Astrocyte (in vitro differentiated cells and primary cell): ENCODE results near the gene ADAMTS16. TPM values are rescaled to one million over a fixed set of nuclear protein-coding genes. Genes with fewer than 3 reads are reported as not detected.

Source experiments
- DNase-seq: peaks from one replicate; pipeline ENCODE4 v3.0.0-alpha.2; 2010; ENCODE audit warnings: low read depth
- FAIRE-seq: peaks from 2 replicates; lab custom pipeline; 2011; peaks lifted over from hg19 to GRCh38; lab: Jason Lieb, UNC
- H2AFZ ChIP-seq: 2 replicates; pipeline ENCODE4 v1.6.0; 2012; ENCODE audit warnings: low read depth, low read length, inconsistent platforms
- H3K27ac ChIP-seq: 2 replicates; pipeline ENCODE4 v1.5.1; 2011; ENCODE audit warnings: low read depth, low read length, inconsistent platforms
- H3K27me3 ChIP-seq: 2 replicates; pipeline ENCODE4 v1.6.0; 2011; ENCODE audit warnings: low read length, inconsistent platforms; ENCODE audit not compliant: insufficient read depth
- H3K36me3 ChIP-seq: 2 replicates; pipeline ENCODE4 v1.5.1; 2011; ENCODE audit warnings: low read length, inconsistent platforms; ENCODE audit not compliant: insufficient read depth
- H3K4me1 ChIP-seq: 2 replicates; pipeline ENCODE4 v1.5.1; 2011; ENCODE audit warnings: low read length, inconsistent platforms; ENCODE audit not compliant: insufficient read depth
- H3K4me2 ChIP-seq: 2 replicates; pipeline ENCODE4 v1.6.0; 2012; ENCODE audit warnings: low read length, inconsistent platforms
- H3K4me3 ChIP-seq: 2 replicates; pipeline ENCODE4 v1.5.1; 2011; ENCODE audit warnings: low read depth, mild to moderate bottlenecking, low read length, inconsistent platforms; ENCODE audit not compliant: insufficient read depth
- H3K79me2 ChIP-seq: 2 replicates; pipeline ENCODE4 v1.6.0; 2012; ENCODE audit warnings: mild to moderate bottlenecking, low read length, inconsistent platforms; ENCODE audit not compliant: insufficient read depth
- H3K9ac ChIP-seq: 2 replicates; pipeline ENCODE4 v1.6.0; 2012; ENCODE audit warnings: mild to moderate bottlenecking, low read length, inconsistent platforms
- H3K9me3 ChIP-seq: 2 replicates; pipeline ENCODE4 v1.5.1; 2012; ENCODE audit warnings: low read depth, mild to moderate bottlenecking, low read length, inconsistent platforms; ENCODE audit not compliant: insufficient read depth
- H4K20me1 ChIP-seq: 2 replicates; pipeline ENCODE4 v1.6.0; 2012; ENCODE audit warnings: low read length, inconsistent platforms; ENCODE audit not compliant: insufficient read depth
- H3K27ac Mint-ChIP-seq: one replicate; pipeline ENCODE4 v1.8.0; 2021; ENCODE audit warnings: mild to moderate bottlenecking, mixed read lengths; ENCODE audit not compliant: unreplicated experiment
- H3K27me3 Mint-ChIP-seq: one replicate; pipeline ENCODE4 v1.8.0; 2021; ENCODE audit warnings: low read depth, mixed read lengths; ENCODE audit not compliant: unreplicated experiment
- H3K36me3 Mint-ChIP-seq: one replicate; pipeline ENCODE4 v1.8.0; 2021; ENCODE audit warnings: low read depth, mixed read lengths; ENCODE audit not compliant: unreplicated experiment
- H3K4me1 Mint-ChIP-seq: one replicate; pipeline ENCODE4 v1.8.0; 2021; ENCODE audit warnings: low read depth, mixed read lengths; ENCODE audit not compliant: unreplicated experiment
- H3K4me3 Mint-ChIP-seq: one replicate; pipeline ENCODE4 v1.8.0; 2021; ENCODE audit warnings: mild to moderate bottlenecking, moderate library complexity, mixed read lengths; ENCODE audit not compliant: unreplicated experiment
- H3K9me3 Mint-ChIP-seq: one replicate; pipeline ENCODE4 v1.8.0; 2021; ENCODE audit warnings: mild to moderate bottlenecking, mixed read lengths; ENCODE audit not compliant: unreplicated experiment
- CTCF ChIP-seq: IDR thresholded peaks from 2 replicates; pipeline ENCODE4 v1.5.1; 2011; ENCODE audit warnings: low read depth, mild to moderate bottlenecking, inconsistent platforms, low read length, moderate library complexity; ENCODE audit not compliant: insufficient read depth
- EZH2 ChIP-seq: IDR thresholded peaks from 2 replicates; pipeline ENCODE4 v1.6.1; 2012; ENCODE audit warnings: mild to moderate bottlenecking, low read length, inconsistent platforms; ENCODE audit not compliant: insufficient read depth
- total RNA-seq: library from RNA; stranded (reverse); gene quantifications from 2 replicates; pipeline ENCODE4 v1.2.1, GENCODE V29; 2021

ADAMTS16 gene
- total RNA-seq, 1 donor from 2014 or later: 5.7 TPM

GRCh38 chr5:5218396-5218795, 78.3 kb downstream of the ADAMTS16 start:
- Histone ChIP-seq H3K79me2 (peaks cover 3% of the 10 kb centered on the region), H3K9ac (no peak overlapping the region), H3K4me2 (no peak overlapping the region), H3K4me1 (peaks cover 12% of the 10 kb centered on the region), H3K36me3 (peaks cover 6% of the 10 kb centered on the region), H2AFZ (no peak overlapping the region), H3K27ac (no peak overlapping the region), H3K4me3 (no peak overlapping the region), H3K27me3 (no peaks in the 10 kb centered on the region), H4K20me1 (no peaks in the 10 kb centered on the region), H3K9me3 (no peaks in the 10 kb centered on the region)
- Mint-ChIP-seq H3K9me3 (no peaks in the 10 kb centered on the region), H3K4me3 (no peak overlapping the region), H3K27me3 (no peaks in the 10 kb centered on the region), H3K4me1 (peaks cover 15% of the 10 kb centered on the region), H3K27ac (no peak overlapping the region), H3K36me3 (no peaks in the 10 kb centered on the region)
- DNase-seq (no peak), FAIRE-seq (no peak)
- TF ChIP-seq CTCF: no peak
- TF ChIP-seq EZH2: no peak

- peaks cover 3% of the 10 kb centered on the region for H3K79me2 ChIP-seq
- no peak overlapping the region for H3K27ac ChIP-seq
- Mint-ChIP-seq H3K4me3 (no peak overlapping the region), H3K9me3 (no peaks in the 10 kb centered on the region), H3K27ac (no peak overlapping the region), H3K27me3 (no peaks in the 10 kb centered on the region), H3K36me3 (no peaks in the 10 kb centered on the region), H3K4me1 (peaks cover 15% of the 10 kb centered on the region)
- H3K9me3 ChIP-seq: no peaks in the 10 kb centered on the region
- H3K4me3 ChIP-seq: no peak overlapping the region
- no peak for DNase-seq
- H3K4me2 ChIP-seq: no peak overlapping the region
- no peak for TF ChIP-seq CTCF
- TF ChIP-seq EZH2: no peak
- FAIRE-seq: no peak
- H3K9ac ChIP-seq: no peak overlapping the region
- H3K36me3 ChIP-seq: peaks cover 5% of the 10 kb centered on the region
- H3K27me3 ChIP-seq: no peaks in the 10 kb centered on the region
- no peaks in the 10 kb centered on the region for H4K20me1 ChIP-seq
- H2AFZ ChIP-seq: no peak overlapping the region
- peaks cover 12% of the 10 kb centered on the region for H3K4me1 ChIP-seq
Observed at GRCh38 chr5:5219541-5219940, 79.4 kb downstream of the ADAMTS16 start.

- Mint-ChIP-seq H3K27me3 (no peaks in the 10 kb centered on the region), H3K36me3 (no peaks in the 10 kb centered on the region), H3K9me3 (no peaks in the 10 kb centered on the region), H3K27ac (peak overlapping the region; percentile 75), H3K4me1 (peaks cover 15% of the 10 kb centered on the region), H3K4me3 (no peak overlapping the region)
- H3K4me1 ChIP-seq: peaks cover 12% of the 10 kb centered on the region
- no peak overlapping the region for H2AFZ ChIP-seq
- H3K9me3 ChIP-seq: no peaks in the 10 kb centered on the region
- peaks cover 3% of the 10 kb centered on the region for H3K79me2 ChIP-seq
- no peaks in the 10 kb centered on the region for H4K20me1 ChIP-seq
- peak; percentile 17 for DNase-seq
- no peak for FAIRE-seq
- no peak overlapping the region for H3K4me3 ChIP-seq
- peak overlapping the region; percentile 35 for H3K27ac ChIP-seq
- H3K4me2 ChIP-seq: peak overlapping the region; percentile 27
- TF ChIP-seq EZH2: no peak
- no peak for TF ChIP-seq CTCF
- peaks cover 8% of the 10 kb centered on the region for H3K36me3 ChIP-seq
- H3K9ac ChIP-seq: no peak overlapping the region
- no peaks in the 10 kb centered on the region for H3K27me3 ChIP-seq
Observed at GRCh38 chr5:5220901-5221631, 80.9 kb downstream of the ADAMTS16 start.
